WTC11 (cell line): ENCODE data around the gene DRC1.

Experiments
- ATF1 ChIP-seq: sonication (generic); formaldehyde crosslinking; IDR thresholded peaks from 2 replicates; pipeline ENCODE4 v1.8.1; 2023; ENCODE audit warnings: mild to moderate bottlenecking, moderate library complexity, missing genetic modification reagents
- CREB1 ChIP-seq: sonication (generic); formaldehyde crosslinking; IDR thresholded peaks from 2 replicates; pipeline ENCODE4 v1.8.0; 2023; ENCODE audit warnings: mild to moderate bottlenecking, missing genetic modification reagents
- CREM ChIP-seq: sonication (generic); formaldehyde crosslinking; IDR thresholded peaks from 2 replicates; pipeline ENCODE4 v1.8.1; 2022; ENCODE audit warnings: mild to moderate bottlenecking, missing genetic modification reagents, moderate library complexity
- ELF4 ChIP-seq: sonication (generic); formaldehyde crosslinking; IDR thresholded peaks from 2 replicates; pipeline ENCODE4 v1.8.1; 2022; ENCODE audit warnings: low read depth, mild to moderate bottlenecking, moderate library complexity, missing genetic modification reagents
- GABPB1 ChIP-seq: sonication (generic); formaldehyde crosslinking; IDR thresholded peaks from 2 replicates; pipeline ENCODE4 v1.8.1; 2023; ENCODE audit warnings: mild to moderate bottlenecking, missing genetic modification reagents
- IRF1 ChIP-seq: sonication (generic); formaldehyde crosslinking; IDR thresholded peaks from 2 replicates; pipeline ENCODE4 v1.8.0; 2023; ENCODE audit warnings: missing genetic modification reagents
- SMAD4 ChIP-seq: sonication (generic); formaldehyde crosslinking; IDR thresholded peaks from 2 replicates; pipeline ENCODE4 v1.8.0; 2022; ENCODE audit warnings: mild to moderate bottlenecking, missing genetic modification reagents
- TEAD4 ChIP-seq: sonication (generic); formaldehyde crosslinking; IDR thresholded peaks from 2 replicates; pipeline ENCODE4 v1.8.0; 2022; ENCODE audit warnings: mild to moderate bottlenecking, missing genetic modification reagents
- TF ChIP-seq, protein P1 (sequence below): sonication (generic); formaldehyde crosslinking; IDR thresholded peaks from 2 replicates; pipeline ENCODE4 v1.8.0; 2022; ENCODE audit warnings: mild to moderate bottlenecking, missing genetic modification reagents
- TF ChIP-seq, protein P2 (sequence below): sonication (generic); formaldehyde crosslinking; IDR thresholded peaks from 2 replicates; pipeline ENCODE4 v1.8.0; 2023; ENCODE audit warnings: missing genetic modification reagents, mild to moderate bottlenecking, borderline replicate concordance
- TF ChIP-seq, protein P3 (sequence below): fragments of 200-600 bp; IDR thresholded peaks from 2 replicates; pipeline ENCODE4 v1.8.0; 2022; ENCODE audit warnings: antibody characterized with exemption
- TF ChIP-seq, protein P4 (sequence below): sonication (generic); formaldehyde crosslinking; IDR thresholded peaks from 2 replicates; pipeline ENCODE4 v1.8.1; 2023; ENCODE audit warnings: mild to moderate bottlenecking, missing genetic modification reagents, moderate library complexity
- TF ChIP-seq, protein P5 (sequence below): sonication (generic); formaldehyde crosslinking; IDR thresholded peaks from 2 replicates; pipeline ENCODE4 v1.8.1; 2022; ENCODE audit warnings: mild to moderate bottlenecking, moderate library complexity, missing genetic modification reagents

- no peak for TF ChIP-seq ELF4 (CRISPR knock-in tag)
- TF ChIP-seq, protein P1, sequence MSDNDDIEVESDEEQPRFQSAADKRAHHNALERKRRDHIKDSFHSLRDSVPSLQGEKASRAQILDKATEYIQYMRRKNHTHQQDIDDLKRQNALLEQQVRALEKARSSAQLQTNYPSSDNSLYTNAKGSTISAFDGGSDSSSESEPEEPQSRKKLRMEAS (CRISPR knock-in tag) = no peak
- TF ChIP-seq GABPB1 (CRISPR knock-in tag) = no peak
- TF ChIP-seq, protein P2, sequence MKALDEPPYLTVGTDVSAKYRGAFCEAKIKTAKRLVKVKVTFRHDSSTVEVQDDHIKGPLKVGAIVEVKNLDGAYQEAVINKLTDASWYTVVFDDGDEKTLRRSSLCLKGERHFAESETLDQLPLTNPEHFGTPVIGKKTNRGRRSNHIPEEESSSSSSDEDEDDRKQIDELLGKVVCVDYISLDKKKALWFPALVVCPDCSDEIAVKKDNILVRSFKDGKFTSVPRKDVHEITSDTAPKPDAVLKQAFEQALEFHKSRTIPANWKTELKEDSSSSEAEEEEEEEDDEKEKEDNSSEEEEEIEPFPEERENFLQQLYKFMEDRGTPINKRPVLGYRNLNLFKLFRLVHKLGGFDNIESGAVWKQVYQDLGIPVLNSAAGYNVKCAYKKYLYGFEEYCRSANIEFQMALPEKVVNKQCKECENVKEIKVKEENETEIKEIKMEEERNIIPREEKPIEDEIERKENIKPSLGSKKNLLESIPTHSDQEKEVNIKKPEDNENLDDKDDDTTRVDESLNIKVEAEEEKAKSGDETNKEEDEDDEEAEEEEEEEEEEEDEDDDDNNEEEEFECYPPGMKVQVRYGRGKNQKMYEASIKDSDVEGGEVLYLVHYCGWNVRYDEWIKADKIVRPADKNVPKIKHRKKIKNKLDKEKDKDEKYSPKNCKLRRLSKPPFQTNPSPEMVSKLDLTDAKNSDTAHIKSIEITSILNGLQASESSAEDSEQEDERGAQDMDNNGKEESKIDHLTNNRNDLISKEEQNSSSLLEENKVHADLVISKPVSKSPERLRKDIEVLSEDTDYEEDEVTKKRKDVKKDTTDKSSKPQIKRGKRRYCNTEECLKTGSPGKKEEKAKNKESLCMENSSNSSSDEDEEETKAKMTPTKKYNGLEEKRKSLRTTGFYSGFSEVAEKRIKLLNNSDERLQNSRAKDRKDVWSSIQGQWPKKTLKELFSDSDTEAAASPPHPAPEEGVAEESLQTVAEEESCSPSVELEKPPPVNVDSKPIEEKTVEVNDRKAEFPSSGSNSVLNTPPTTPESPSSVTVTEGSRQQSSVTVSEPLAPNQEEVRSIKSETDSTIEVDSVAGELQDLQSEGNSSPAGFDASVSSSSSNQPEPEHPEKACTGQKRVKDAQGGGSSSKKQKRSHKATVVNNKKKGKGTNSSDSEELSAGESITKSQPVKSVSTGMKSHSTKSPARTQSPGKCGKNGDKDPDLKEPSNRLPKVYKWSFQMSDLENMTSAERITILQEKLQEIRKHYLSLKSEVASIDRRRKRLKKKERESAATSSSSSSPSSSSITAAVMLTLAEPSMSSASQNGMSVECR = no peak
- TF ChIP-seq SMAD4 = no peak
- TF ChIP-seq ATF1 (CRISPR knock-in tag) = no peak
- TF ChIP-seq IRF1 (CRISPR knock-in tag) = no peak
- no peak for TF ChIP-seq CREB1 (CRISPR knock-in tag)
- TF ChIP-seq TEAD4 = no peak
- TF ChIP-seq, protein P3, sequence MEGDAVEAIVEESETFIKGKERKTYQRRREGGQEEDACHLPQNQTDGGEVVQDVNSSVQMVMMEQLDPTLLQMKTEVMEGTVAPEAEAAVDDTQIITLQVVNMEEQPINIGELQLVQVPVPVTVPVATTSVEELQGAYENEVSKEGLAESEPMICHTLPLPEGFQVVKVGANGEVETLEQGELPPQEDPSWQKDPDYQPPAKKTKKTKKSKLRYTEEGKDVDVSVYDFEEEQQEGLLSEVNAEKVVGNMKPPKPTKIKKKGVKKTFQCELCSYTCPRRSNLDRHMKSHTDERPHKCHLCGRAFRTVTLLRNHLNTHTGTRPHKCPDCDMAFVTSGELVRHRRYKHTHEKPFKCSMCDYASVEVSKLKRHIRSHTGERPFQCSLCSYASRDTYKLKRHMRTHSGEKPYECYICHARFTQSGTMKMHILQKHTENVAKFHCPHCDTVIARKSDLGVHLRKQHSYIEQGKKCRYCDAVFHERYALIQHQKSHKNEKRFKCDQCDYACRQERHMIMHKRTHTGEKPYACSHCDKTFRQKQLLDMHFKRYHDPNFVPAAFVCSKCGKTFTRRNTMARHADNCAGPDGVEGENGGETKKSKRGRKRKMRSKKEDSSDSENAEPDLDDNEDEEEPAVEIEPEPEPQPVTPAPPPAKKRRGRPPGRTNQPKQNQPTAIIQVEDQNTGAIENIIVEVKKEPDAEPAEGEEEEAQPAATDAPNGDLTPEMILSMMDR = no peak
- no peak for TF ChIP-seq CREM (CRISPR knock-in tag)
- TF ChIP-seq, protein P4, sequence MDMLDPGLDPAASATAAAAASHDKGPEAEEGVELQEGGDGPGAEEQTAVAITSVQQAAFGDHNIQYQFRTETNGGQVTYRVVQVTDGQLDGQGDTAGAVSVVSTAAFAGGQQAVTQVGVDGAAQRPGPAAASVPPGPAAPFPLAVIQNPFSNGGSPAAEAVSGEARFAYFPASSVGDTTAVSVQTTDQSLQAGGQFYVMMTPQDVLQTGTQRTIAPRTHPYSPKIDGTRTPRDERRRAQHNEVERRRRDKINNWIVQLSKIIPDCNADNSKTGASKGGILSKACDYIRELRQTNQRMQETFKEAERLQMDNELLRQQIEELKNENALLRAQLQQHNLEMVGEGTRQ (CRISPR knock-in tag) = no peak
- TF ChIP-seq, protein P5, sequence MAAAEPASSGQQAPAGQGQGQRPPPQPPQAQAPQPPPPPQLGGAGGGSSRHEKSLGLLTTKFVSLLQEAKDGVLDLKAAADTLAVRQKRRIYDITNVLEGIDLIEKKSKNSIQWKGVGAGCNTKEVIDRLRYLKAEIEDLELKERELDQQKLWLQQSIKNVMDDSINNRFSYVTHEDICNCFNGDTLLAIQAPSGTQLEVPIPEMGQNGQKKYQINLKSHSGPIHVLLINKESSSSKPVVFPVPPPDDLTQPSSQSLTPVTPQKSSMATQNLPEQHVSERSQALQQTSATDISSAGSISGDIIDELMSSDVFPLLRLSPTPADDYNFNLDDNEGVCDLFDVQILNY (CRISPR knock-in tag) = no peak
Measured at GRCh38 chr2:26495705-26496297, 94.1 kb downstream of the DRC1 start.
